Esophagus squamous epithelium (tissue), 5 donors: ENCODE measurements around the gene FRMD4A. TPM values are rescaled to one million over a fixed set of nuclear protein-coding genes. Genes with fewer than 3 reads are reported as not detected.

ENCODE experiments used
- DNase-seq: peaks from one replicate; lab custom pipeline; 2025; lab: John Stamatoyannopoulos, UW
- H3K27ac ChIP-seq, 4 donors: fragments of 200-600 bp; sonication (generic); one replicate each; pipeline ENCODE4 v1.5.1; 2016 to 2019; ENCODE audit warnings: mild to moderate bottlenecking in 1 of 4
- H3K27me3 ChIP-seq, 4 donors: fragments of 200-600 bp; sonication (generic); 1 replicate in 3 of 4; 2 replicates in 1 of 4; pipeline versions ENCODE4 v1.5.1 to v1.6.0; 2017 to 2021; ENCODE audit warnings: antibody characterized with exemption in 1 of 4
- H3K36me3 ChIP-seq, 3 donors: fragments of 200-600 bp; sonication (generic); one replicate each; pipeline ENCODE4 v1.5.1; 2016 to 2019
- H3K4me1 ChIP-seq, 3 donors: fragments of 200-600 bp; sonication (generic); one replicate each; pipeline ENCODE4 v1.5.1; 2017 to 2019
- H3K4me3 ChIP-seq, 4 donors: fragments of 200-600 bp; sonication (generic); 1 replicate in 3 of 4; 2 replicates in 1 of 4; pipeline ENCODE4 v1.5.1; 2016 to 2019; ENCODE audit warnings: mild to moderate bottlenecking in 2 of 4, moderate library complexity in 1 of 4
- H3K9me3 ChIP-seq, 3 donors: fragments of 200-600 bp; sonication (generic); one replicate each; pipeline ENCODE4 v1.5.1; 2016 to 2019
- POLR2A ChIP-seq, 4 donors: fragments of 450-650 bp; IDR thresholded peaks; one replicate each; pipeline ENCODE4 v1.6.1; 2017; ENCODE audit warnings: antibody characterized with exemption in 4 of 4, mild to moderate bottlenecking in 4 of 4, moderate library complexity in 3 of 4
- WGBS, 2 donors: methylation state at CpG; one replicate each; pipeline ENCODE4 v1.1.5; 2018; 5-methylcytosine and 5-hydroxymethylcytosine counted together
- intact Hi-C: fragments of 100-400 bp; cut with DNase I; formaldehyde crosslinking; loops from one replicate; pipeline ENCODE4 v1.15.0; 2022
- total RNA-seq, 4 donors: library from RNA; depleted of rRNA; stranded (reverse); fragments of >200 nt; gene quantifications; one replicate each; pipeline ENCODE4 v1.1.0, GENCODE V29; 2016
- TF ChIP-seq, protein P1 (sequence below), 6 experiments: fragments of 450-650 bp in 4 of 6; fragments of 200-600 bp in 2 of 6; sonication (generic) in 2 of 6; IDR thresholded peaks; one replicate each; pipeline ENCODE4 v1.5.1; 2016 to 2019; ENCODE audit warnings: antibody characterized with exemption in 6 of 6, mild to moderate bottlenecking in 4 of 6, moderate library complexity in 4 of 6
- donor health status: DM: yes; HTN: yes; CAD: no.

Gene FRMD4A
- total RNA-seq, 4 donors from 2014 or later: 7.3 to 15.3 (median 8.6) TPM

DNA sequence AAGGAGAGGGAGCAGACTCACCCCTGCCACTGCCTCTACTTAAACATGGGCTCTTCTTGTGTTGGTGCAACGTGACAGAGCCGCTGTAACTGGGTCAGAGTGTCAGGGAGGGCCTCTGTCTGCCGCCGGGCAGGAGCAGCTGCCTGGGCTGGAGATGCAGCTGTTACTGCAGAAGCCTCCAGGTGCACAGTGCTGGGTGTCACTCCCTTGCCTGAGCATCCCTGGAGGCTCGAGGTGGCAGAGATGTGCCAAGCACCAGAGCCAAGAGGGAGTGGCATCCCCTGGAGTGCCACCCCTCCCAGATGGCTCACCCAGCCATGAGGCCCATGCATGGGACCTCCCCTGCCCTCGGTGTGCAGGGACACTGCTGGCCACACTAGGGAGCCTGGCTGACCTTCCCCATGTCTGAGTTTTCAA lies 598.3 kb downstream of the FRMD4A start:
- no peaks in the 10 kb centered on the region for H3K27me3 ChIP-seq
- H3K9me3 ChIP-seq: no peaks in the 10 kb centered on the region
- TF ChIP-seq POLR2A (IDR thresholded peaks at IDR 0.05): no peak
- TF ChIP-seq, protein P1, sequence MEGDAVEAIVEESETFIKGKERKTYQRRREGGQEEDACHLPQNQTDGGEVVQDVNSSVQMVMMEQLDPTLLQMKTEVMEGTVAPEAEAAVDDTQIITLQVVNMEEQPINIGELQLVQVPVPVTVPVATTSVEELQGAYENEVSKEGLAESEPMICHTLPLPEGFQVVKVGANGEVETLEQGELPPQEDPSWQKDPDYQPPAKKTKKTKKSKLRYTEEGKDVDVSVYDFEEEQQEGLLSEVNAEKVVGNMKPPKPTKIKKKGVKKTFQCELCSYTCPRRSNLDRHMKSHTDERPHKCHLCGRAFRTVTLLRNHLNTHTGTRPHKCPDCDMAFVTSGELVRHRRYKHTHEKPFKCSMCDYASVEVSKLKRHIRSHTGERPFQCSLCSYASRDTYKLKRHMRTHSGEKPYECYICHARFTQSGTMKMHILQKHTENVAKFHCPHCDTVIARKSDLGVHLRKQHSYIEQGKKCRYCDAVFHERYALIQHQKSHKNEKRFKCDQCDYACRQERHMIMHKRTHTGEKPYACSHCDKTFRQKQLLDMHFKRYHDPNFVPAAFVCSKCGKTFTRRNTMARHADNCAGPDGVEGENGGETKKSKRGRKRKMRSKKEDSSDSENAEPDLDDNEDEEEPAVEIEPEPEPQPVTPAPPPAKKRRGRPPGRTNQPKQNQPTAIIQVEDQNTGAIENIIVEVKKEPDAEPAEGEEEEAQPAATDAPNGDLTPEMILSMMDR (IDR thresholded peaks at IDR 0.05): no peak
- no peak for DNase-seq
- H3K36me3 ChIP-seq: peaks cover 0 to 29% (median 0%) of the 10 kb centered on the region in 3 donors
- 40% methylated on average over 1 of the region's 6 CpGs; no CpG with 5 or more reads in 1 of the 2 donors for WGBS, 2 donors
- no peak overlapping the region for H3K4me3 ChIP-seq
- peaks cover 0 to 7% (median 0%) of the 10 kb centered on the region in 3 donors for H3K4me1 ChIP-seq
- intact Hi-C loops: no loop called here
- no peak overlapping the region for H3K27ac ChIP-seq

DNA sequence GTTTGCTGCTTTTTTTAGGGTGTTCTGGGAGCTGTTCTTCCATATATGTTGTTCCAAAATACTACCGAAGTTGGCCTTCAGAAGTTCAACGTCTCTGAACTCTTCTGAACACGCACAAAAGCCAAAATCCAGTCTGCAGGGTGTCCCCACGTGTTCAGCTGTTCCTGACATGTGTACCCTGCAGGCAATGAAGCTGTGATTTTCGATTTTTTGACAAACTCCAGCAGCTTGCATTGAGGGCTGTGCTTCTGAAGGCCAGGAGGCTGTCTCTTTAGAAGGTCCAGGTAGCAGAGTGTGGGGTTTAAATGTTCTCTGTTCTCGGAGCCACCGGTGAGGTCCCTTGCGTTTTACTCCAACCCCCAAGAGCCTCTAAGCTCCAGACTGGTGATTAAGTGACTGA lies 598.9 kb downstream of the FRMD4A start:
- 66 to 88% methylated on average over 6 to 7 of the region's 8 CpGs for WGBS, 2 donors
- intact Hi-C loops: no loop called here
- H3K27ac ChIP-seq: no peak overlapping the region

DNA sequence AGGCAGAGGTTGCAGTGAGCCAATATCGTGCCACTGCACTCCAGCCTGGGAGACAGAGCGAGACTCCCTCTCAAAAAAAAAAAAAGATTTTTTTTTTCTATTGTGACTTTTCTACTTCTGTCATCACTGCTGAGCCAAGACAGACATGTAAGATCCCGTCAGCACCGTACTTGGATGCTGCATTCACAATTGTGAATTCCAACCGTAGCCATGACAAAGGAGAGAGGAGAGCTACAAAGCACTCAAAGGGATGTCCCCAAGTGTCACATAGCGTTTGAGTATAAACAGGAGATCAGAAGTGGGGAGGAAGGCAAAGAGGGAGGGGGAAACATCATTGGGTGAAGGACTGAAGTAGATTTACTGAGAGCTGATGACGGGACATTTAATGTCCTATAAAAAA lies 599.8 kb downstream of the FRMD4A start:
- 54 to 65% methylated on average over 7 of the region's 7 CpGs for WGBS, 2 donors
- Histone ChIP-seq H3K9me3 (no peaks in the 10 kb centered on the region), H3K4me1 (peaks cover 0 to 7% (median 0%) of the 10 kb centered on the region in 3 donors), H3K4me3 (no peak overlapping the region), H3K27ac (no peak overlapping the region), H3K36me3 (peaks cover 0 to 19% (median 0%) of the 10 kb centered on the region in 3 donors), H3K27me3 (no peaks in the 10 kb centered on the region)
- intact Hi-C loops: no loop called here
- DNase-seq: no peak
- TF ChIP-seq POLR2A (IDR thresholded peaks at IDR 0.05): no peak
- TF ChIP-seq, protein P1 (IDR thresholded peaks at IDR 0.05): no peak

More for the DNA sequence above, 598.9 kb downstream of the FRMD4A start:
- no peaks in the 10 kb centered on the region for H3K9me3 ChIP-seq
- H3K36me3 ChIP-seq: peaks cover 0 to 22% (median 0%) of the 10 kb centered on the region in 3 donors
- TF ChIP-seq, protein P1 (IDR thresholded peaks at IDR 0.05): no peak
- no peak for TF ChIP-seq POLR2A (IDR thresholded peaks at IDR 0.05)
- H3K4me1 ChIP-seq: peaks cover 0 to 7% (median 0%) of the 10 kb centered on the region in 3 donors
- DNase-seq: no peak
- H3K4me3 ChIP-seq: no peak overlapping the region
- no peaks in the 10 kb centered on the region for H3K27me3 ChIP-seq

DNA sequence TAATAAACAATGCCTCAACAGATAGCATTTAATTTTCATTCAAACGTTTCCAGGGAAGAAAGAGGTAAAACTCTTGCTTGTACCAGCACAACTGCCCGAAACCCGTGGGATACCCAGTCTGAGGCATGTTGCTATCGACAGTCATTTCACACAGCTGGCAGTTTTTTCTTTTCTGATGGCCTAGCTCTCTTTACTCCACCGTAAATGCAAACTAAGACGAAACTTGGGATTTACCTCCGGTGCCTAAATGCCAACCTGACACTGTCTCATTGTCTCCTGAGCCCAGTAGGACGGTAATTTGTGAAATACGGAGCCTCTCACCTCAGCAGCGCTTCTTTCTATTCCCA lies 600.4 kb downstream of the FRMD4A start:
- H3K4me1 ChIP-seq: peaks cover 0 to 7% (median 0%) of the 10 kb centered on the region in 3 donors
- WGBS, 2 donors: 84% methylated on average over 10 of the region's 10 CpGs
- no peak for TF ChIP-seq POLR2A (IDR thresholded peaks at IDR 0.05)
- TF ChIP-seq, protein P1 (IDR thresholded peaks at IDR 0.05): no peak
- no peaks in the 10 kb centered on the region for H3K27me3 ChIP-seq
- no peaks in the 10 kb centered on the region for H3K9me3 ChIP-seq
- intact Hi-C loops: no loop called here
- H3K4me3 ChIP-seq: no peak overlapping the region
- DNase-seq: no peak
- peaks cover 0 to 16% (median 0%) of the 10 kb centered on the region in 3 donors for H3K36me3 ChIP-seq
- H3K27ac ChIP-seq: no peak overlapping the region

DNA sequence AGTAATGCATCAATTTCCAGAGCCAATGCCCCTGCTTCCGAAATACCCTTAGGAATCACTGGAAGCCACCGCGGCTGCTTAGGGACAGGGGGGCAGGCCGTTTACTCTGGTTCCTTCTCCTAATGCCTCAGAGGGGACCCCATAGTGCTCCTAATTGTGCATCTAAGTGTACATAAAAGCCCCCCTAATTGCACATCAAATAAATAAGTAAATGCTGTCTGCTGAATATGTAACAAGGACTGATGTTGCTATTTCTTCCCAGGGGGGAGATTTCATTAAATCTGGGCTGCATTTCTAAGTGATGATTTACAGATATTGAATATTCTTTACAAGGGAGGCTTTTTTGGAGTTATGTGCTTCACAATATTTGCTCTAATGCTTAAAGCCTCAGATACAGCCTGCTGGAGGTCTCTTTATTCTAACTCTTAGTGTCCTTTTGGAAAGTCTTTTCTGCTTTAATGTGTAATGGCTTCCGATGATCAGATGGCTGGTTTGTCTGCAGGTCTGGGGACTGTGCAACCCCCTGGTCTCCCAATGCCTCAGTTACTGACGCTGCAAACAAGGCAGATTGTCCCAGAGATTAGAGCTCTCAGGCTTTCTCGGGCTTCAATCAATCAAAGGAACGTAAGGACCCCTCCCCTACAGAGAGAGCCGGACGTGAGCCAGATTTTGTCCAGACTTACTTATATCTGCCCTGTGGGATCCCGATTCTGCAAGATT lies 601.0 kb downstream of the FRMD4A start:
- H3K27ac ChIP-seq: no peak overlapping the region
- intact Hi-C loops: no loop called here
- H3K4me1 ChIP-seq: peaks cover 0 to 7% (median 0%) of the 10 kb centered on the region in 3 donors
- H3K4me3 ChIP-seq: no peak overlapping the region
- H3K36me3 ChIP-seq: peaks cover 0 to 16% (median 0%) of the 10 kb centered on the region in 3 donors
- 83 to 90% methylated on average over 8 to 11 of the region's 11 CpGs for WGBS, 2 donors
- TF ChIP-seq POLR2A (IDR thresholded peaks at IDR 0.05): no peak
- no peaks in the 10 kb centered on the region for H3K9me3 ChIP-seq
- no peaks in the 10 kb centered on the region for H3K27me3 ChIP-seq
- no peak for DNase-seq
